ENCODE data around the gene MED8. TPM values are rescaled to one million over a fixed set of nuclear protein-coding genes. Genes with fewer than 3 reads are reported as not detected.

The MED8 gene
- total RNA-seq, 1 experiment from 2014 or later: 61.6 TPM

GRCh38 chr1:43345120-43345519 lies 44.5 kb downstream of the MED8 start:
- Mint-ChIP-seq H3K27ac (ENCODE audit: low read depth, unreplicated experiment) (no peak overlapping the region), H3K9me3 (ENCODE audit: unreplicated experiment) (no peaks in the 10 kb centered on the region), H3K4me1 (ENCODE audit: insufficient read depth, unreplicated experiment) (peaks cover 18% of the 10 kb centered on the region), H3K27me3 (ENCODE audit: insufficient read depth, unreplicated experiment) (no peaks in the 10 kb centered on the region), H3K4me3 (ENCODE audit: unreplicated experiment) (no peak overlapping the region), H3K36me3 (ENCODE audit: insufficient read depth, unreplicated experiment) (no peaks in the 10 kb centered on the region)
- intact Hi-C loops (cut with micrococcal nuclease): no loop called here
- ChIA-PET POLR2A (no interaction called here), CTCF (interaction anchor here (1.1 kb wide), 1 partner anchor 110 kb away, joined by 3 read pairs; no protein-coding TSS in a partner anchor)
- TF ChIP-seq CTCF (IDR thresholded peaks at IDR 0.05; ENCODE audit: unreplicated experiment): no peak
- no peak for DNase-seq (ENCODE audit: unreplicated experiment)
- BruUV-seq (replicated peaks): no TSS peak

DNA sequence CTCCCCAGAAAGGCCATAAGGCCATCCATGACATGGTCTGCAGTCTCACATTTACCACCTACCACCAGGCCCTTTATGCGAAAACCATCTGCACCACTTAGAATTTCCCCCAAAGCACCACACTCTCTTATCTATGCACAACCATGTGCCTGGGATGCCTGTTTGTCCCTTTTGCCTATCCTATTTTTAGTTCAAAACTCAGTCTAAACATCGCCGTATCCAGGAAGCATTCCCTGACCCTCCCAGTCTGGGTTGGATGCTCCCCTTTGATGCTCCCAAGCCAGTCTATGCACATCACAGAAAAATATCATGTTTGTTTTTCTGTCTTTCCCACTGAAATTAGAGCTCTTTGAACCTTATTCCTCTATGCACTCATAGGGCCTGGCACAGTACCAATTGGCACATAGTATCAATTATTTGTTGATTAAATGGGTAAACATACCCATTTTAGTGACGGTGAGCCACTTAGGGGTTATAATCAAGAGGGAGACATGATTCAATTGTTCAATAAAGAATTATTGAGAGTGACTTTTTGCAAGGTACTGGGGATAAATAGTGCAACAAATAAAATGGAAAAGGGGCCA lies 45.2 kb downstream of the MED8 start:
- ChIA-PET POLR2A (no interaction called here), CTCF (interaction anchor here (0.5 kb wide), 1 partner anchor 56 kb away, joined by 3 read pairs; no protein-coding TSS in a partner anchor)
- Mint-ChIP-seq H3K9me3 (ENCODE audit: unreplicated experiment) (no peaks in the 10 kb centered on the region), H3K27ac (ENCODE audit: low read depth, unreplicated experiment) (no peak overlapping the region), H3K4me3 (ENCODE audit: unreplicated experiment) (no peak overlapping the region), H3K27me3 (ENCODE audit: insufficient read depth, unreplicated experiment) (no peaks in the 10 kb centered on the region), H3K4me1 (ENCODE audit: insufficient read depth, unreplicated experiment) (peaks cover 11% of the 10 kb centered on the region), H3K36me3 (ENCODE audit: insufficient read depth, unreplicated experiment) (no peaks in the 10 kb centered on the region)
- intact Hi-C loops (cut with micrococcal nuclease): no loop called here
- no peak for DNase-seq (ENCODE audit: unreplicated experiment)
- no TSS peak for BruUV-seq (replicated peaks)
- TF ChIP-seq CTCF (IDR thresholded peaks at IDR 0.05; ENCODE audit: unreplicated experiment): no peak

DNA sequence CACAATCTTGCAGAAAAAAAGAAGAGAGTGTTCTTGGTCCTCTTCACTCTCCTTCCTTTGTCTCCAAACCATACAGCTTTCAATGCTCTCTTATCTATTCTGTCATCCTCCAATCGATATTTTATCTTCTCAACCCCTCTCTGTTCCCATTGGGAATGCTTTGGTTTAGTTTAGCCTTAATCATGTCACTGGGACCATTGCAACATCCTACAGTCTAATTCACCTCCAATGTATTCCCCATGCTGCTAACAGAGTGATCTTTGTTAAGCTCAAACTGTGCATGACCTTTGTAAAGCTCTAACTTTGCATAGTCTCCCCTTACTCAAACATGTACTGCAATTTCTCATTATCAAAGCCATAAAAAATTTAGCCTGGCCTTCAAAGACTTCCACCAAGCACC lies 49.0 kb downstream of the MED8 start:
- H3K4me3 Mint-ChIP-seq (ENCODE audit: unreplicated experiment): no peak overlapping the region
- no peaks in the 10 kb centered on the region for H3K4me1 Mint-ChIP-seq (ENCODE audit: insufficient read depth, unreplicated experiment)
- POLR2A ChIA-PET: interaction anchor here (0.6 kb wide), 1 partner anchor 10 kb away, joined by 3 read pairs; no protein-coding TSS in a partner anchor
- intact Hi-C loops (cut with micrococcal nuclease): no loop called here
- TF ChIP-seq CTCF (IDR thresholded peaks at IDR 0.05; ENCODE audit: unreplicated experiment): no peak
- no peak for DNase-seq (ENCODE audit: unreplicated experiment)
- H3K27ac Mint-ChIP-seq (ENCODE audit: low read depth, unreplicated experiment): no peak overlapping the region
- H3K36me3 Mint-ChIP-seq (ENCODE audit: insufficient read depth, unreplicated experiment): no peaks in the 10 kb centered on the region
- H3K9me3 Mint-ChIP-seq (ENCODE audit: unreplicated experiment): no peaks in the 10 kb centered on the region
- no peaks in the 10 kb centered on the region for H3K27me3 Mint-ChIP-seq (ENCODE audit: insufficient read depth, unreplicated experiment)
- BruUV-seq (replicated peaks): no TSS peak
- CTCF ChIA-PET: no interaction called here

- ChIA-PET CTCF (interaction anchor here (0.6 kb wide), 1 partner anchor 122 kb away, joined by 3 read pairs; no protein-coding TSS in a partner anchor), POLR2A (interaction anchor here (0.6 to 1.1 kb wide), 2 partner anchors 9 to 11 kb away, joined by 3 read pairs; no protein-coding TSS in a partner anchor)
- H3K36me3 Mint-ChIP-seq (ENCODE audit: insufficient read depth, unreplicated experiment): no peaks in the 10 kb centered on the region
- intact Hi-C loops (cut with micrococcal nuclease): no loop called here
- no peak for TF ChIP-seq CTCF (IDR thresholded peaks at IDR 0.05; ENCODE audit: unreplicated experiment)
- no peak for DNase-seq (ENCODE audit: unreplicated experiment)
- H3K27me3 Mint-ChIP-seq (ENCODE audit: insufficient read depth, unreplicated experiment): no peaks in the 10 kb centered on the region
- no peak overlapping the region for H3K27ac Mint-ChIP-seq (ENCODE audit: low read depth, unreplicated experiment)
- H3K4me1 Mint-ChIP-seq (ENCODE audit: insufficient read depth, unreplicated experiment): no peaks in the 10 kb centered on the region
- H3K4me3 Mint-ChIP-seq (ENCODE audit: unreplicated experiment): no peak overlapping the region
- no TSS peak for BruUV-seq (replicated peaks)
- H3K9me3 Mint-ChIP-seq (ENCODE audit: unreplicated experiment): no peaks in the 10 kb centered on the region
Measured at GRCh38 chr1:43339584-43340232, 49.9 kb downstream of the MED8 start.
